ENCODE results near the gene SYT5. TPM values are rescaled to one million over a fixed set of nuclear protein-coding genes. Genes with fewer than 3 reads are reported as not detected.

Gene SYT5
- total and polyA plus RNA-seq, 2 experiments from 2014 or later = 0.28 TPM; not detected in 1

GRCh38 chr19:55199620-55200204, 19.6 kb upstream of the SYT5 start:
- H3K4me3 ChIP-seq = no peak overlapping the region
- H3K79me2 ChIP-seq (ENCODE audit: insufficient read depth) = no peaks in the 10 kb centered on the region
- no peak overlapping the region for H3K27ac ChIP-seq
- H3K9me3 ChIP-seq (ENCODE audit: low read depth) = no peaks in the 10 kb centered on the region
- H3K4me1 ChIP-seq (ENCODE audit: insufficient read depth) = no peaks in the 10 kb centered on the region
- no peaks in the 10 kb centered on the region for H3K9me2 ChIP-seq (ENCODE audit: insufficient read depth)
- TF ChIP-seq EZH2 (IDR thresholded peaks at IDR 0.05; ENCODE audit: insufficient read depth, poor library complexity, severe bottlenecking) = no peak
- TF ChIP-seq EZH2phosphoT487 (IDR thresholded peaks at IDR 0.05; ENCODE audit: insufficient read depth, low read depth) = no peak
- no peak for DNase-seq
- H2AFZ ChIP-seq = no peak overlapping the region
- H3F3A ChIP-seq (ENCODE audit: insufficient read depth) = no peaks in the 10 kb centered on the region
- H4K20me1 ChIP-seq (ENCODE audit: insufficient read depth) = no peaks in the 10 kb centered on the region
- no peak overlapping the region for H3K9ac ChIP-seq
- in situ Hi-C loops (cut with MboI) = no loop called here
- H3K4me2 ChIP-seq (ENCODE audit: unreplicated experiment) = no peak overlapping the region
- H3K36me3 ChIP-seq (ENCODE audit: low read depth) = no peaks in the 10 kb centered on the region
- WGBS, 2 experiments (ENCODE audit: low coverage in 1 of 2, low lambda C conversion rate in 2 of 2, missing lambda C conversion rate in 2 of 2) = 68 to 74% methylated on average over 5 of the region's 5 CpGs
- no peaks in the 10 kb centered on the region for H3K27me3 ChIP-seq (replicated peaks; ENCODE audit: insufficient read depth)

DNA sequence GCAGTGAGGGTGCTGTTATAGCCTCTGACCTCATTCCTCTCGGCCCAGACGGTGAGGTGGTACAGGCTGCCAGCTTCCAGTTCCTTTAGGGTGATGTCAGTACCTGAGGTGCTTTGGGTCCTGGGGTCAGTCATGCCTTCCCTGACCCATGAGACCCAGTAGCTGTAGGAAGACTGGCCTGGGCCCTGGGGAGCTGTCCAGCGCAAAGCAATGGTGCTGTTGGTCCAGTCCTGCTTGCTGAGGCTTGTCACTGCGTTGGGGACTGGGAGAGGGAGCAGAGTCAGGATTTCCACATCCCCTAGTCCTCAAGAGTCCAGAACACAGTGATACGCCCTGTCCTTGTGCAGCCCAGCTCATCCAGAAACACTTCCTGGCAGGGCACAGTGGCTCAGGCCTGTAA, 18.6 kb upstream of the SYT5 start:
- DNase-seq = no peak
- Histone ChIP-seq H3K9me2 (ENCODE audit: insufficient read depth) (no peaks in the 10 kb centered on the region), H3K27me3 (replicated peaks; ENCODE audit: insufficient read depth) (no peaks in the 10 kb centered on the region), H3K4me1 (ENCODE audit: insufficient read depth) (no peaks in the 10 kb centered on the region), H4K20me1 (ENCODE audit: insufficient read depth) (no peaks in the 10 kb centered on the region), H3K79me2 (ENCODE audit: insufficient read depth) (no peaks in the 10 kb centered on the region), H3K9ac (no peak overlapping the region), H3K27ac (no peak overlapping the region), H2AFZ (no peak overlapping the region), H3K4me2 (ENCODE audit: unreplicated experiment) (no peak overlapping the region), H3K9me3 (ENCODE audit: low read depth) (no peaks in the 10 kb centered on the region), H3K36me3 (ENCODE audit: low read depth) (no peaks in the 10 kb centered on the region), H3K4me3 (no peak overlapping the region), H3F3A (ENCODE audit: insufficient read depth) (no peaks in the 10 kb centered on the region)
- WGBS, 2 experiments (ENCODE audit: low coverage in 1 of 2, low lambda C conversion rate in 2 of 2, missing lambda C conversion rate in 2 of 2) = 46 to 56% methylated on average over 5 of the region's 5 CpGs
- no peak for TF ChIP-seq EZH2 (IDR thresholded peaks at IDR 0.05; ENCODE audit: insufficient read depth, poor library complexity, severe bottlenecking)
- TF ChIP-seq EZH2phosphoT487 (IDR thresholded peaks at IDR 0.05; ENCODE audit: insufficient read depth, low read depth) = no peak
- in situ Hi-C loops (cut with MboI) = no loop called here

GRCh38 chr19:55197528-55197927, 17.4 kb upstream of the SYT5 start:
- no peaks in the 10 kb centered on the region for H3K9me2 ChIP-seq (ENCODE audit: insufficient read depth)
- no peak overlapping the region for H3K4me2 ChIP-seq (ENCODE audit: unreplicated experiment)
- peak; percentile 39 for DNase-seq
- in situ Hi-C loops (cut with MboI) = no loop called here
- H2AFZ ChIP-seq = no peak overlapping the region
- no peak overlapping the region for H3K27ac ChIP-seq
- H3K79me2 ChIP-seq (ENCODE audit: insufficient read depth) = no peaks in the 10 kb centered on the region
- no peaks in the 10 kb centered on the region for H3K4me1 ChIP-seq (ENCODE audit: insufficient read depth)
- no peaks in the 10 kb centered on the region for H3F3A ChIP-seq (ENCODE audit: insufficient read depth)
- H3K27me3 ChIP-seq (replicated peaks; ENCODE audit: insufficient read depth) = no peaks in the 10 kb centered on the region
- H3K9me3 ChIP-seq (ENCODE audit: low read depth) = no peaks in the 10 kb centered on the region
- H4K20me1 ChIP-seq (ENCODE audit: insufficient read depth) = no peaks in the 10 kb centered on the region
- 34 to 47% methylated on average over 4 of the region's 4 CpGs for WGBS, 2 experiments (ENCODE audit: low coverage in 1 of 2, low lambda C conversion rate in 2 of 2, missing lambda C conversion rate in 2 of 2)
- no peak overlapping the region for H3K4me3 ChIP-seq
- no peak for TF ChIP-seq EZH2 (IDR thresholded peaks at IDR 0.05; ENCODE audit: insufficient read depth, poor library complexity, severe bottlenecking)
- TF ChIP-seq EZH2phosphoT487 (IDR thresholded peaks at IDR 0.05; ENCODE audit: insufficient read depth, low read depth) = no peak
- H3K9ac ChIP-seq = no peak overlapping the region
- no peaks in the 10 kb centered on the region for H3K36me3 ChIP-seq (ENCODE audit: low read depth)

GRCh38 chr19:55196803-55197202, 16.7 kb upstream of the SYT5 start:
- H3K9ac ChIP-seq = no peak overlapping the region
- DNase-seq = peak; percentile 27
- no peak overlapping the region for H3K27ac ChIP-seq
- H3K4me1 ChIP-seq (ENCODE audit: insufficient read depth) = no peaks in the 10 kb centered on the region
- H2AFZ ChIP-seq = no peak overlapping the region
- no peak for TF ChIP-seq EZH2phosphoT487 (IDR thresholded peaks at IDR 0.05; ENCODE audit: insufficient read depth, low read depth)
- TF ChIP-seq EZH2 (IDR thresholded peaks at IDR 0.05; ENCODE audit: insufficient read depth, poor library complexity, severe bottlenecking) = no peak
- H3K36me3 ChIP-seq (ENCODE audit: low read depth) = no peaks in the 10 kb centered on the region
- H3K79me2 ChIP-seq (ENCODE audit: insufficient read depth) = no peaks in the 10 kb centered on the region
- H3K4me2 ChIP-seq (ENCODE audit: unreplicated experiment) = no peak overlapping the region
- H4K20me1 ChIP-seq (ENCODE audit: insufficient read depth) = no peaks in the 10 kb centered on the region
- H3K27me3 ChIP-seq (replicated peaks; ENCODE audit: insufficient read depth) = no peaks in the 10 kb centered on the region
- WGBS, 2 experiments (ENCODE audit: low coverage in 1 of 2, low lambda C conversion rate in 2 of 2, missing lambda C conversion rate in 2 of 2) = 83 to 91% methylated on average over 10 of the region's 10 CpGs
- H3K9me2 ChIP-seq (ENCODE audit: insufficient read depth) = no peaks in the 10 kb centered on the region
- in situ Hi-C loops (cut with MboI) = no loop called here
- no peak overlapping the region for H3K4me3 ChIP-seq
- no peaks in the 10 kb centered on the region for H3F3A ChIP-seq (ENCODE audit: insufficient read depth)
- no peaks in the 10 kb centered on the region for H3K9me3 ChIP-seq (ENCODE audit: low read depth)

Data from GM23248 (cell line).